PC-3 (cell line): ENCODE measurements around the gene COL21A1. TPM values are rescaled to one million over a fixed set of nuclear protein-coding genes. Genes with fewer than 3 reads are reported as not detected.

Experiments
- ATAC-seq: fragments of 200-7000 bp; cut with Tn5 transposase; 2 replicates; pipeline ENCODE4 v1.9.1; 2020; ENCODE audit warnings: mild to moderate bottlenecking, moderate library complexity
- BruUV-seq: library from RNA; stranded (reverse); fragments of 400-500 nt; replicated peaks from 2 replicates; lab custom pipeline; 2021; lab: Mats Ljungman, UMichigan
- CTCF ChIA-PET: fragments of 300-600 bp; sonication (Branson Sonifier 250); formaldehyde crosslinking; loops from one replicate; lab custom pipeline; 2022; ENCODE audit warnings: antibody characterized with exemption; lab: Charles Lee
- POLR2A ChIA-PET: fragments of 300-600 bp; sonication (Branson Sonifier 250); formaldehyde crosslinking; loops from one replicate; lab custom pipeline; 2022; ENCODE audit warnings: antibody characterized with exemption; ENCODE audit not compliant: unreplicated experiment; lab: Charles Lee
- DNase-seq: peaks from one replicate; pipeline ENCODE4 v3.0.0-alpha.2; 2015
- H2AFZ ChIP-seq: fragments of 300-600 bp; sonication (generic); 2 replicates; pipeline ENCODE4 v1.6.0; 2016; ENCODE audit warnings: antibody characterized with exemption, low read length
- H3F3A ChIP-seq: fragments of 300-600 bp; sonication (generic); one replicate; pipeline ENCODE4 v1.6.0; 2017; ENCODE audit warnings: antibody characterized with exemption, low read length, control low read depth, mild to moderate bottlenecking; ENCODE audit not compliant: unreplicated experiment
- H3K27ac ChIP-seq: fragments of 300-600 bp; sonication (generic); 2 replicates; pipeline ENCODE4 v1.5.1; 2016; ENCODE audit warnings: mild to moderate bottlenecking, low read length
- H3K27me3 ChIP-seq: fragments of 300-600 bp; sonication (generic); 2 replicates; pipeline ENCODE4 v1.6.1; 2016; ENCODE audit warnings: low read length, mixed read lengths
- H3K36me3 ChIP-seq: fragments of 300-600 bp; sonication (generic); 2 replicates; pipeline ENCODE4 v1.6.1; 2016; ENCODE audit warnings: low read depth, mixed run types, low read length, mixed read lengths
- H3K4me1 ChIP-seq: fragments of 300-600 bp; sonication (generic); 2 replicates; pipeline ENCODE4 v1.5.1; 2016; ENCODE audit warnings: low read length; ENCODE audit not compliant: insufficient read depth
- H3K4me2 ChIP-seq: fragments of 300-600 bp; sonication (generic); 2 replicates; pipeline ENCODE4 v1.6.0; 2016; ENCODE audit warnings: low read length
- H3K4me3 ChIP-seq: fragments of 300-600 bp; sonication (generic); 2 replicates; pipeline ENCODE4 v1.5.1; 2016; ENCODE audit warnings: mild to moderate bottlenecking, low read length, mixed read lengths
- H3K79me2 ChIP-seq: fragments of 300-600 bp; sonication (generic); 2 replicates; pipeline ENCODE4 v1.6.1; 2017; ENCODE audit warnings: low read length, mixed read lengths
- H3K9ac ChIP-seq: fragments of 300-600 bp; sonication (generic); 2 replicates; pipeline ENCODE4 v1.6.0; 2016; ENCODE audit warnings: mild to moderate bottlenecking, low read length
- H3K9me2 ChIP-seq: fragments of 300-600 bp; sonication (generic); replicated peaks from 2 replicates; pipeline ENCODE4 v1.6.1; 2016; ENCODE audit warnings: mixed run types, low read length, mixed read lengths
- H3K9me3 ChIP-seq: fragments of 300-600 bp; sonication (generic); 2 replicates; pipeline ENCODE4 v1.6.1; 2016; ENCODE audit warnings: low read length, mixed read lengths
- H4K20me1 ChIP-seq: fragments of 300-600 bp; sonication (generic); 2 replicates; pipeline ENCODE4 v1.6.1; 2016; ENCODE audit warnings: low read length, mixed read lengths
- EZH2 ChIP-seq: fragments of 300-600 bp; sonication (generic); IDR thresholded peaks from one replicate; pipeline ENCODE4 v1.6.1; 2017; ENCODE audit warnings: antibody characterized with exemption, mild to moderate bottlenecking, low read length; ENCODE audit not compliant: unreplicated experiment
- EZH2phosphoT487 ChIP-seq: fragments of 300-600 bp; sonication (generic); IDR thresholded peaks from 2 replicates; pipeline ENCODE4 v1.6.1; 2018; ENCODE audit warnings: mild to moderate bottlenecking, antibody characterized with exemption, low read length, borderline replicate concordance
- intact Hi-C: fragments of 100-400 bp; cut with micrococcal nuclease; formaldehyde crosslinking; loops from 2 replicates; pipeline ENCODE4 v1.9.0; 2023
- total RNA-seq: library from RNA; depleted of rRNA; stranded (reverse); fragments of >200 nt; gene quantifications from 2 replicates; pipeline ENCODE4 v1.2.3, GENCODE V29; 2014
- TF ChIP-seq, protein P1 (sequence below): fragments of 300-600 bp; sonication (generic); conservative IDR thresholded peaks from 2 replicates; pipeline ENCODE4 v1.5.1; 2017; ENCODE audit warnings: antibody characterized with exemption, low read depth, mild to moderate bottlenecking, low read length

The COL21A1 gene
- total RNA-seq, 1 experiment from 2014 or later = 1.0 TPM

DNA sequence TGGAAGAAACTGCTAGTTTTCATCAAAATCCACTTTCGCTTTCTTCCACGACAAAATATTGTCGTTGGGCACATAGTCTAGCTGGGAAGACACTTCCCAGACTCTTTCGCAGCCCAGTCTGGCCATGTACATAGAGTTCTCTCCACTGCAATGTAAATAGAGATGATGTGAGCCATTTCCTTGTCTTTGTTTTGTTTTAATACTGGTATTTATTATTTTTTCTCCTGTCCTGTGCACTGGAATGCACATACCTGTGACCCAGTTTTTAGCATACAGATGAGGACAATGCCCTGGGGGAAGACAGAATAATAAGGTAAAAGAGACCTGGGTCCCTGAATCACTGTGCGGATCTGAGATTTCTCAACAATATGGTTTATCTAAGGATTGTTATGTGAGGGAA, 222.4 kb downstream of the COL21A1 start:
- Histone ChIP-seq H3K27me3 (no peaks in the 10 kb centered on the region), H2AFZ (peak overlapping the region; percentile 37; the same call in 1 of the 2 replicates), H3K9me3 (no peaks in the 10 kb centered on the region), H3K4me2 (peak overlapping the region; percentile 30), H3K4me1 (no peaks in the 10 kb centered on the region), H3F3A (no peaks in the 10 kb centered on the region), H3K4me3 (no peak overlapping the region), H3K9ac (no peak overlapping the region), H4K20me1 (no peaks in the 10 kb centered on the region), H3K36me3 (no peaks in the 10 kb centered on the region), H3K79me2 (no peaks in the 10 kb centered on the region), H3K27ac (no peak overlapping the region), H3K9me2 (no peaks in the 10 kb centered on the region)
- DNase-seq (peak; percentile 39), ATAC-seq (peak; percentile 53)
- ChIA-PET CTCF (no interaction called here), POLR2A (no interaction called here)
- no TSS peak for BruUV-seq
- TF ChIP-seq EZH2phosphoT487 (no peak), EZH2 (no peak)
- TF ChIP-seq, protein P1, sequence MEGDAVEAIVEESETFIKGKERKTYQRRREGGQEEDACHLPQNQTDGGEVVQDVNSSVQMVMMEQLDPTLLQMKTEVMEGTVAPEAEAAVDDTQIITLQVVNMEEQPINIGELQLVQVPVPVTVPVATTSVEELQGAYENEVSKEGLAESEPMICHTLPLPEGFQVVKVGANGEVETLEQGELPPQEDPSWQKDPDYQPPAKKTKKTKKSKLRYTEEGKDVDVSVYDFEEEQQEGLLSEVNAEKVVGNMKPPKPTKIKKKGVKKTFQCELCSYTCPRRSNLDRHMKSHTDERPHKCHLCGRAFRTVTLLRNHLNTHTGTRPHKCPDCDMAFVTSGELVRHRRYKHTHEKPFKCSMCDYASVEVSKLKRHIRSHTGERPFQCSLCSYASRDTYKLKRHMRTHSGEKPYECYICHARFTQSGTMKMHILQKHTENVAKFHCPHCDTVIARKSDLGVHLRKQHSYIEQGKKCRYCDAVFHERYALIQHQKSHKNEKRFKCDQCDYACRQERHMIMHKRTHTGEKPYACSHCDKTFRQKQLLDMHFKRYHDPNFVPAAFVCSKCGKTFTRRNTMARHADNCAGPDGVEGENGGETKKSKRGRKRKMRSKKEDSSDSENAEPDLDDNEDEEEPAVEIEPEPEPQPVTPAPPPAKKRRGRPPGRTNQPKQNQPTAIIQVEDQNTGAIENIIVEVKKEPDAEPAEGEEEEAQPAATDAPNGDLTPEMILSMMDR = no peak
- intact Hi-C loops = no loop called here

DNA sequence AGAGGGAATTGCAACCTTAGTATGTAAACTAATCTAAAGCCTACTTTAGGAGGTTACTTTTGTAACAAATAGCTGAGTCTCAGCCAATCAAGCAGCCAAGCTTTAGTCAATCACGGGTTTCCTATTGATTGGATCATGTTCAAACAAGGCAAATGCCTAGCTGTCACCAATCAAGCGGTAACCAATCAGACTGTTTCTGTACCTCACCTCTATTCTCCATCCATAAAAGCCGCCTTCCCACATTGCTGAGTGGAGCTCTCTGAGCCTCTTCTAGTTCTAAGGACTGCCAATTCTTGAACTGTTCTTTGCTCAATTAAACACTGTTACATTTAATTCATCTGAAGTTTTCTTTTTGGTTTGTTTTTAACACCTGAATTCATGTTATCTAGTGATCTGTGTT, 223.6 kb downstream of the COL21A1 start:
- BruUV-seq = no TSS peak
- H4K20me1 ChIP-seq = no peaks in the 10 kb centered on the region
- H3K27ac ChIP-seq = no peak overlapping the region
- H3F3A ChIP-seq = no peaks in the 10 kb centered on the region
- no peaks in the 10 kb centered on the region for H3K36me3 ChIP-seq
- DNase-seq (no peak), ATAC-seq (no peak)
- H3K9me2 ChIP-seq = no peaks in the 10 kb centered on the region
- H3K9ac ChIP-seq = no peak overlapping the region
- CTCF ChIA-PET = no interaction called here
- no peak overlapping the region for H2AFZ ChIP-seq
- H3K4me1 ChIP-seq = no peaks in the 10 kb centered on the region
- TF ChIP-seq, protein P1 = no peak
- TF ChIP-seq EZH2phosphoT487 (no peak), EZH2 (no peak)
- no peak overlapping the region for H3K4me2 ChIP-seq
- no peaks in the 10 kb centered on the region for H3K79me2 ChIP-seq
- no peaks in the 10 kb centered on the region for H3K27me3 ChIP-seq
- H3K4me3 ChIP-seq = no peak overlapping the region
- intact Hi-C loops = no loop called here
- POLR2A ChIA-PET = no interaction called here
- H3K9me3 ChIP-seq = no peaks in the 10 kb centered on the region

- ATAC-seq (no peak), DNase-seq (no peak)
- Histone ChIP-seq H3K27ac (no peak overlapping the region), H3K4me3 (no peak overlapping the region), H3K79me2 (no peaks in the 10 kb centered on the region), H3F3A (no peaks in the 10 kb centered on the region), H3K9me2 (no peaks in the 10 kb centered on the region), H3K9me3 (no peaks in the 10 kb centered on the region), H3K36me3 (no peaks in the 10 kb centered on the region), H2AFZ (no peak overlapping the region), H3K4me2 (no peak overlapping the region), H3K4me1 (no peaks in the 10 kb centered on the region), H3K27me3 (no peaks in the 10 kb centered on the region), H4K20me1 (no peaks in the 10 kb centered on the region), H3K9ac (no peak overlapping the region)
- no TSS peak for BruUV-seq
- ChIA-PET CTCF (no interaction called here), POLR2A (no interaction called here)
- TF ChIP-seq EZH2 (no peak), EZH2phosphoT487 (no peak)
- TF ChIP-seq, protein P1 = no peak
- intact Hi-C loops = no loop called here
These were observed 224.7 kb downstream of the COL21A1 start for GRCh38 chr6:56022678-56023077.
